Fibroblast of upper back skin (primary cell): Measurements from ENCODE around the gene SLC25A11.
A peak's percentile ranks its signal among the peaks of the same experiment; 100 is the strongest.
"Not testable (repeated sequence)": the region's sequence is repeated elsewhere in the genome, so short reads cannot be mapped to it uniquely, and the experiment has no call there.

Source experiments
- DNase-seq: peaks from one replicate; pipeline ENCODE4 v3.0.0-alpha.2; 2013

The SLC25A11 gene

DNA sequence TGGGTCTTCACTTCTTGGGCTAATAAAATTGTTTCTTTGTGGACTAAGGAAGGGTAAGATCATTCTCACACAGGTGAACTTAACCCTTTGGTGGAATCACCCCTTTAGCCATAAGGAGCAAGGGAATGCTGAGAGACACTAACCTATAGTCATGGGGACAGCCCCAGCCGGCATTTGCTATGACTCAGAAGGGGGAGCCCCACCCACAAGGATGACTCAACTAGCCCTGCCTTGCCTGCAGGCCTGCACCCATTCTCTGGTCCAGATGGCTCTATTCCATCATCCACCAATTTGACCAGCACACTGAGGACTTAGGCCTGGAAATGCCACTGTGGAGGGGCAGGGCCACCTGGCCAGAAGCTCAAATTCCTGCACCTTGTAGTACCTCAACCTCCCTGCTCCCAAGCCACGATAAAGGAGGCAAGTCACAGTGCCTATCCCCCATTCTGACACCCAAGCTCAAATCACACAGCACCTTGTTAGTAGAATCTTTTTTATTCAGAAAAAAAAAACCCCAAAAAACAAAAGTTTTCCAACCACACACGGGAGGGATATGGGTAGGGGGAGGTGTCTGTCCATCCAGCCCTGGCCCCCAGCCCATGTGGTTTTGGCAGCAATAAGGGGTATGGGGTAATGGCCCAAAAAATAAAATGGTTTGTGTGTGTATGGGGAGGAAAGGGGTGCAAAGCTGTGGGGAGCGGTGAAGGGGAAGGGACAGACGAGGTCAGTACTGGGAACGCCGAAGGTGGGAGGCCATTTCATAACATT, 5.5 kb upstream of the SLC25A11 start:
- peak; percentile 91 for DNase-seq

DNA sequence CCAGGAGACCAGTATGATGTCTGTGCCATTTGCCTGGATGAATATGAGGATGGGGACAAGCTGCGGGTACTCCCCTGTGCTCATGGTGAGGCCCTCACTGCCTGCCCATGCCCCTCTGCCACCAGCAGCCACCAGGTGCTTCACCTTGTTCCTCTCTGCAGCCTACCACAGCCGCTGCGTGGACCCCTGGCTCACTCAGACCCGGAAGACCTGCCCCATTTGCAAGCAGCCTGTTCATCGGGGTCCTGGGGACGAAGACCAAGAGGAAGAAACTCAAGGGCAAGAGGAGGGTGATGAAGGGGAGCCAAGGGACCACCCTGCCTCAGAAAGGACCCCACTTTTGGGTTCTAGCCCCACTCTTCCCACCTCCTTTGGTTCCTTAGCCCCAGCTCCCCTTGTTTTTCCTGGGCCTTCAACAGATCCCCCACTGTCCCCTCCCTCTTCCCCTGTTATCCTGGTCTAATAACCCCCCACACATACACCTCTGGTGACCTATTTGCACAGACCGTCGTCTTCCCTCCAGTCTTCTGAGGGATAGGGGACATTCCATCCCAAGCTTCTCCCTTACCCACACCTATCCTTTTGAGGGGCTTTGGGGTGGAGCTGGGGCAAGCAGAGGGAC, 4.8 kb upstream of the SLC25A11 start:
- DNase-seq = no peak

- no peak for DNase-seq
These were observed 4.3 kb upstream of the SLC25A11 start for GRCh38 chr17:4944163-4944553.

GRCh38 chr17:4942760-4943508, 3.1 kb upstream of the SLC25A11 start:
- no peak for DNase-seq

DNA sequence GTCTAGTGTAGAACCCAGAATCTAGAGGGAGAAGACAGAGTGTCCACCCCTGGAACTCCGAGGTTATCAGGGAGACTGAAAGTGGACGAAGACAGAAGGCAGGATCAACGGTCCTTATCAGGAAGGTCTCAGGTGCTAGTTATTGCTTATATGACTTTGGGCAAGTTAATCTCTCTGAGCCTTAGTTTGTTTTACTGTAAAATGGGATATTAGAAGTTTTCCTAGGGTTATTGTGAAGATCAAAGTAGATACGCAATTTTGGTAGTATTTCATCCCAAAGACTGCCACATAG, 1.4 kb upstream of the SLC25A11 start:
- no peak for DNase-seq

DNA sequence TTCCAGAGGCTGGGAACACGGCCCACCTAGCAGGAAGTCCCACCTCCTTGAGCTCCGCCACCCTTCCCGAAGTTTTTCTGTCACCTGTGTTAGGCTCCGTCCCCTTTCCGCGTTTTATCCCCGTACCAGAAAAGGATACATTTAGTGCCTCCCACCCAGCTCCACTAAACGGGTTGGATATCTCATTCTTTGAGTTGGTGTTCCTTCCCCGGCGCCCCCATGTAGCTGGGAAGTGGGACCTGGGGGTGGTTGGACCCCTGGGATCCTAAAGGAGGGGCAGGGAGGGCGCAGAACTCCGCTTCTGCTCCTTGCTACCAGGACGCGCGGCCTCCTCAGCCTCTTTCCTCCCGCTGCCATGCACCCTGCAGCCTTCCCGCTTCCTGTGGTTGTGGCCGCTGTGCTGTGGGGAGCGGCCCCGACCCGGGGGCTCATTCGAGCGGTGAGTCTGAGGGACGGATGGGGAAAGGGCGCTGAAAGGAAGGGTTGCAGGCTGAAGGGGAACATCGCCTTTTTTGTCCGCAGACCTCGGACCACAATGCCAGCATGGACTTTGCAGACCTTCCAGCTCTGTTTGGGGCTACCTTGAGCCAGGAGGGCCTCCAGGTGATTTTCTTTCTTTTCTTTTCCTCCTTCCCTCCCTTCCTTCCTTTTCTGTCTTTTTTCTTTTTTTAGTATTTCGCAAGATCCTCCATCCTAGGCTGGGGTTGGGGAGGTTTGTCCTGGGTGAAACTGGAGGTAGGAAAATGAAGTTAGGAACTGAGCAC, 891 bp upstream of the SLC25A11 start:
- DNase-seq = no peak

- DNase-seq = no peak
These were observed 375 bp downstream of the SLC25A11 start for GRCh38 chr17:4939546-4939795.

DNA sequence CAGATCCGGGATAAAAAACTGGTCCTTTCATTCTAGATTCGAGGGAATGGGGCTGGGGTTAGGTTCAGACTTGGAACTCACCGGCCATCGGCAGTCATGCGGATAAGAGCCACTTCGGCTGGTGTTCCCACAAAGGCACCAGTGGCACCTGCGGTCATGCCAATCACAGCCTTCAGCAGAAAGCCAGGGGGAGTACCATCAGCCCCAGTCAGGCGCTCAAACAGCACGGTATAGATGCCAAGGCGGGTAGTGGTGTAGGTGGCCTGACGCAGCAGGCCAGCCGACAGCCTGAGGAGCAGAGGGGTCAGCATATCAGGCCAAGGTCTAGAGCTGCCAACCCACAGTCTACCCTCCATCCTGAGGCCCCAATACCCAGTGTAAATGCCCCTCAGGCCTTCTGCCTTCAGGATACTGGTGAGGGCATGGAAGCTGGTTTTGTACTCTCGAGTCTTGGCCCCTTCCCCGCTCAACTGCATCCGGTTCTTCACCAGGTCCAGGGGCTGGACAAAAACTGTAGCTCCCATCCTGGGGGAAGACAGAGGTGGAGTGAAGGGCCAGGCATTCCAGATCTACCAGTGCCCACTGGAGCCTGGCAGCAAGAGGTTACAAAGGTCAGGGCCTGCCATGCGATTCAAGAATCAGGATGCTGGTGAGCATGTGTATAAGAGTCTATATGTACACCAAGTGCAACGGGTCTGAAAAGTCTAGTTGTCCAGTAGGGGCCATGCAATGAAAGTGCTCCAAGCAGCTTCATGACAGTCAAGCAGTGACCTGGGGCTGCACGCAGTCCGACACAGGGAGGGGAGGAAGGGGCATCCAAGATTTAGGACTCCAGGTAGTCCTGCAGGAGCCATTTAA, 929 bp downstream of the SLC25A11 start:
- no peak for DNase-seq

DNA sequence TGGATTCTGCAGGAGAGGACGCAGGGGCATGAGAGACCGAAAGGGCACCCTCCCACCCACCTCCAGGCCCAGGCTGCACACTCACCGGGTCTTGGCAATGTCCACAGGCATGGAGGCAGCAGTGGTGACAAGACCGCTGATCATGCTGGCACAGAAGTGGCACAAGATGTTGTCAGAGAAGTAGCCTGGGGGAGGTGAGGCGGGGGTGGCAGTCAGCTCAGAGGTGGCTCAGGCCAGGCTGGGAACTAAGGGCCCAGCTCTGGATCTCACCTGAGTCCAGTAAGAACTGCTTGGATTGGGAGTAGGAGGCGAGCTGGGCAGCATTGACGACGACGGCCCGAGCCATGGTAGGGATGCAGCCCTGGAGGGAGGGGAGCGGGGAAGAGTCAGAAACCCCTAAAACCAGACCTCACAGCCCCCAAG, 1.8 kb downstream of the SLC25A11 start:
- DNase-seq = no peak

DNA sequence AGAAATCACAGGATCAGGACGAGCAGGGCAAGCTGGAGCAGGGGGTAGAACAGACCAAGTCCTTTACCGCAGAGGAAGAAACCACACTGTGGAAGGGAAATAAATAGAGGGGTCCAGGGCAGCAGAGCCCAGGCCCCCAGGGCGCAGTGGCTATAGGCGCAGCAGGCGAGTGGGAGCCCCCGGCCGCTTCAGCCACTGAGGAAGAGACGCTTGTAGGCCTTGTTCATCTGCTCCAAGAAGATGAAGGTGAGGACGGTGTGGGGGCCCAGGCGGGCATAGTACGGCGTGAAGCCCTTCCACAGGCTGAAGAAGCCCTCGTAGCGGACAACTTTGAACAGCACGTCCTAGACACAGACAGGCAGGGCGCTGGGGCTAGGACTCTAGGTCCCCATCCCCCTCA, 2.3 kb downstream of the SLC25A11 start:
- no peak for DNase-seq

- DNase-seq = no peak
These were observed 3.4 kb downstream of the SLC25A11 start for GRCh38 chr17:4936436-4936835.

GRCh38 chr17:4935650-4936049, 4.2 kb downstream of the SLC25A11 start:
- DNase-seq = no peak

DNA sequence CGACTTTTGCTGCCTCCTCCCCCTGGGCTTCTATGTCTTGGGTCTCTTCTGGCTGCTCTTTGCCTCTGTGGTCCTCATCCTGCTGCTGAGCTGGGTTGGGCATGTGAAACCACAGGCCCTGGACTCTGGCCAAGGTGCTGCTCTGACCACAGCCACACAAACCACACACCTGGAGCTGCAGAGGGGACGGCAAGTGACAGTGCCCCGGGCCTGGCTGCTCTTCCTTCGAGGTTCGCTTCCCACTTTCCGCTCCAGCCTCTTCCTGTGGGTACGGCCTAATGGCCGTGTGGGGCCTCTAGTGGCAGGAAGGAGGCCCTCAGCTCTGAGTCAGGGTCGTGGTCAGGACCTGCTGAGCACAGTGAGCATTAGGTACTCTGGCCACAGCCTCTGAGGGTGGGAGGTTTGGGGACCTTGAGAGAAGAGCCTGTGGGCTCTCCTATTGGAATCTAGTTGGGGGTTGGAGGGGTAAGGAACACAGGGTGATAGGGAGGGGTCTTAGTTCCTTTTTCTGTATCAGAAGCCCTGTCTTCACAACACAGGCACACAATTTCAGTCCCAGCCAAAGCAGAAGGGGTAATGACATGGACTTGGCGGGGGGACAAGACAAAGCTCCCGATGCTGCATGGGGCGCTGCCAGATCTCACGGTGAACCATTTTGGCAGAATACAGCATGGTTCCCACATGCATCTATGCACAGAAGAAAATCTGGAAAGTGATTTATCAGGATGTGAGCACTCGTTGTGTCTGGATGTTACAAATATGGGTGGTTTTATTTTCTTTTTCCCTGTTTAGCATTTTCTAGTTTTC, 5.5 kb downstream of the SLC25A11 start:
- DNase-seq = peak; percentile 46

DNA sequence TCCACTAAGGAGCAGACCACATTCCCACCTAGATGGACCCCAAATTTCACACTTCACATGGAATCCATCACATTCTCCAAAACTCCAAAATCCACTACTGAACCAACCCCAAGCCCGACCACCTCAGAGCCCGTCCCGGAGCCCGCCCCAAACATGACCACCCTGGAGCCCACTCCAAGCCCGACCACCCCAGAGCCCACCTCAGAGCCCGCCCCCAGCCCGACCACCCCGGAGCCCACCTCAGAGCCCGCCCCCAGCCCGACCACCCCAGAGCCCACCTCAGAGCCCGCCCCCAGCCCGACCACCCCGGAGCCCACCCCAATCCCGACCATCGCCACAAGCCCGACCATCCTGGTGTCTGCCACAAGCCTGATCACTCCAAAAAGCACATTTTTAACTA, 6.2 kb downstream of the SLC25A11 start:
- no peak for DNase-seq

- no peak for DNase-seq
These were observed 7.1 kb downstream of the SLC25A11 start for GRCh38 chr17:4932756-4933155.

GRCh38 chr17:4931963-4932362, 7.9 kb downstream of the SLC25A11 start, which contains the start of gene GP1BA:
TSS of gene GP1BA (plus strand) at chr17:4932277. CDS start at chr17:4932605, 328 bp downstream.
- no peak for DNase-seq

- no peak for DNase-seq
These were observed 11.0 kb downstream of the SLC25A11 start for GRCh38 chr17:4928881-4929280.

DNA sequence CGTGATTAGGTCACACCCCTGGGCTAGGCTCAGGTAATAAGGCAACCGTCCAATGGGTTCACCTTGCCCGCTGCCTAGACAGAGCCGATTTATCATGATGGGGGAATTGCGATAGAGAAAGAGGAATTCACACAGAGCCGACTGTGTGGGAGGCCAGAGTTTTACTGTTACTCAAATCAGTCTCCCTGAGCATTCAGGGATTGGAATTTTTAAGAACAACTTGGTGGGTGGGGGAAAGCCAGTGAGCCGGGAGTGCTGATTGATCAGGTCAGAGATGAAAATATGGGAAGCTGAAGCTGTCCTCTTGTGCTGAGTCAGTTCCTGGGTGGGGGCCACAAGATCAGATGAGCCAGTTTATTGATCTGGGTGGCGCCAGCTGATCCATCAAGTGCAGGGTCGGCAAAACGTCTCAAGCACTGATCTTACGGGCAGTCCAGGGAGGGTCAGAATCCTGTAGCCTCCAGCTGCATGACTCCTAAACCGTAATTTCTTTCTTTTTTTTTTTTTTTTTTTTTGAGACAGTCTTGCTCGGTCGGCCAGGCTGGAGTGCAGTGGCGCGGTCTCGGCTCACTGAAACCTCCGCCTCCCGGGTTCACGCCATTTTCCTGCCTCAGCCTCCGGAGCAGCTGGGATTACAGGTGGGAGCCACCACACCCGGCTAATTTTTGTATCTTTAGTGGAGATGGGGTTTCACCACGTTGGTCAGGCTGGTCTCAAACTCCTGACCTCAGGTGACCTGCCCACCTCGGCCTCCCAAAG, 13.1 kb downstream of the SLC25A11 start:
- DNase-seq = not testable (repeated sequence)

DNA sequence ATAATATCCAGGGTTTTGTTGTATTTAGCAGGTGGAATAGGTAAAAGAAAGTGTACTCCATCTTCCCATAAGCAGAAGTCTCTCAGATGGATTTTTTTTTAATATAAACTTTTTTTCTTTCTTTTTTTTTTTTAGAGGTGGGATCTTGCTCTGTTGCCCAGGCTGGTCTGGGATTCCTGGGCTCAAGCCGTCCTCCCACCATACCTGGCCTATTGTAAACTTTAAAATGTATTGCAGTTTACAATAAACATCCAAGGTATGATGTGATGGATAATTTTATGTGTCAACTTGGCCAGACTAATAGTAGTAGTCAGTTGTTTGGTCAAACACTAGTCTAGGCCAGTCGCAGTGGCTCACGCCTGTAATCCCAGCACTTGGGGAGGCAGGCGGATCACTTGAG, 18.5 kb downstream of the SLC25A11 start:
- no peak for DNase-seq

- no peak for DNase-seq
These were observed 19.3 kb downstream of the SLC25A11 start for GRCh38 chr17:4920351-4921048.
